Nephron progenitor cell (in vitro differentiated cells): ENCODE data around the gene RALGPS2.

Experiments used
- DNase-seq: peaks from one replicate; pipeline ENCODE4 v3.0.0; 2021
- H3K27ac Mint-ChIP-seq: 2 replicates; pipeline ENCODE4 v1.8.0; 2021; ENCODE audit warnings: mild to moderate bottlenecking, moderate library complexity, mixed read lengths
- H3K27me3 Mint-ChIP-seq: 2 replicates; pipeline ENCODE4 v1.8.0; 2021; ENCODE audit warnings: mild to moderate bottlenecking, low read depth, mixed read lengths; ENCODE audit not compliant: poor library complexity
- H3K36me3 Mint-ChIP-seq: 2 replicates; pipeline ENCODE4 v1.8.0; 2021; ENCODE audit warnings: low read depth, mixed read lengths
- H3K4me1 Mint-ChIP-seq: 2 replicates; pipeline ENCODE4 v1.8.0; 2021; ENCODE audit warnings: mixed read lengths
- H3K4me3 Mint-ChIP-seq: 2 replicates; pipeline ENCODE4 v1.8.0; 2021; ENCODE audit warnings: mild to moderate bottlenecking, moderate library complexity, mixed read lengths
- H3K9me3 Mint-ChIP-seq: 2 replicates; pipeline ENCODE4 v1.8.0; 2021; ENCODE audit warnings: mild to moderate bottlenecking, moderate library complexity, mixed read lengths
- TF ChIP-seq, protein P1 (sequence below): fragments of 200-600 bp; sonication (generic); IDR thresholded peaks from 2 replicates; pipeline ENCODE4 v1.5.0; 2021; ENCODE audit warnings: antibody characterized with exemption

Gene RALGPS2

GRCh38 chr1:178938101-178938958, 213.3 kb downstream of the RALGPS2 start:
- peaks cover 83% of the 10 kb centered on the region for H3K4me1 Mint-ChIP-seq
- H3K9me3 Mint-ChIP-seq: no peaks in the 10 kb centered on the region
- H3K27me3 Mint-ChIP-seq: peaks cover 4% of the 10 kb centered on the region
- DNase-seq: no peak
- H3K27ac Mint-ChIP-seq: peak overlapping the region; percentile 99
- TF ChIP-seq, protein P1, sequence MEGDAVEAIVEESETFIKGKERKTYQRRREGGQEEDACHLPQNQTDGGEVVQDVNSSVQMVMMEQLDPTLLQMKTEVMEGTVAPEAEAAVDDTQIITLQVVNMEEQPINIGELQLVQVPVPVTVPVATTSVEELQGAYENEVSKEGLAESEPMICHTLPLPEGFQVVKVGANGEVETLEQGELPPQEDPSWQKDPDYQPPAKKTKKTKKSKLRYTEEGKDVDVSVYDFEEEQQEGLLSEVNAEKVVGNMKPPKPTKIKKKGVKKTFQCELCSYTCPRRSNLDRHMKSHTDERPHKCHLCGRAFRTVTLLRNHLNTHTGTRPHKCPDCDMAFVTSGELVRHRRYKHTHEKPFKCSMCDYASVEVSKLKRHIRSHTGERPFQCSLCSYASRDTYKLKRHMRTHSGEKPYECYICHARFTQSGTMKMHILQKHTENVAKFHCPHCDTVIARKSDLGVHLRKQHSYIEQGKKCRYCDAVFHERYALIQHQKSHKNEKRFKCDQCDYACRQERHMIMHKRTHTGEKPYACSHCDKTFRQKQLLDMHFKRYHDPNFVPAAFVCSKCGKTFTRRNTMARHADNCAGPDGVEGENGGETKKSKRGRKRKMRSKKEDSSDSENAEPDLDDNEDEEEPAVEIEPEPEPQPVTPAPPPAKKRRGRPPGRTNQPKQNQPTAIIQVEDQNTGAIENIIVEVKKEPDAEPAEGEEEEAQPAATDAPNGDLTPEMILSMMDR: no peak
- H3K4me3 Mint-ChIP-seq: peak overlapping the region; percentile 51
- no peaks in the 10 kb centered on the region for H3K36me3 Mint-ChIP-seq

- peaks cover 77% of the 10 kb centered on the region for H3K4me1 Mint-ChIP-seq
- peak; percentile 35 for DNase-seq
- H3K4me3 Mint-ChIP-seq: peak overlapping the region; percentile 51
- TF ChIP-seq, protein P1: no peak
- no peaks in the 10 kb centered on the region for H3K36me3 Mint-ChIP-seq
- H3K9me3 Mint-ChIP-seq: no peaks in the 10 kb centered on the region
- peak overlapping the region; percentile 99 for H3K27ac Mint-ChIP-seq
- peaks cover 4% of the 10 kb centered on the region for H3K27me3 Mint-ChIP-seq
Measured at GRCh38 chr1:178938959-178939317, 213.9 kb downstream of the RALGPS2 start.

DNA sequence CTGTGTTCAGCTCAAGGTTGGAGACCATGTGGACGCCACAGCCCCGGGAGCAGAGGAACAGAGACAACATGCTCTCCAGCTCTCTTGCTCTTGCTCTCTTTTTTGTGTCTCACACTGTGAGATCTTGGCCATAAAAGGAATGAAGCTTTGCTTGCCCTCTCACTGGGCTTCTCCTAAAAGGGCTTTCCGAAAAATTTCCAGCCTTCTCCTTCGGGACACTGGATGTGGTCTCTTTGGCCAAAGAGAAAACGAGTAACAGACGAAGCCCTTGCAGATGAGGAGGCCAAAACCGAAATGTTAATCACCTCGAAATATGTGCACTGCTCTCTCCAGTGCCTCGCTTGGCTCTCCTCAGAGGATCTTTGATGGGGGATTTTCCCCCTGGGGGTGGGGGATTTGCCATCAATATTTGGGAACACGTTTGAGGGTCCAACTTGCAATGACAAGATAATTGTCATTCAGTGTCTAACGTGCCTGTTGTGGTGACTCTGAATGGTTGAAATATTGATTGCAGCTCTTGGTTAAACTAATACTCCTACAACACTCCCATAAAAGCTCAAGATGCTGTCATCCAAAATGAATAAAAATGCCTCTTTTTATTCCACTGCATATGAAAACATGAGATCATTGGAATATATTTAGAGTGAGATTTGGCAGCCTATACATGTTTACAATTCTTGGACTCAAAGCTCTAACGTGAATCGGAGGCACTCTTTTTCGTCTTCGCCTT, 214.5 kb downstream of the RALGPS2 start:
- no peak for DNase-seq
- Mint-ChIP-seq H3K27ac (peak overlapping the region; percentile 99), H3K27me3 (peaks cover 8% of the 10 kb centered on the region), H3K4me3 (peak overlapping the region; percentile 28), H3K36me3 (no peaks in the 10 kb centered on the region), H3K4me1 (peaks cover 71% of the 10 kb centered on the region), H3K9me3 (no peaks in the 10 kb centered on the region)
- TF ChIP-seq, protein P1: no peak

DNA sequence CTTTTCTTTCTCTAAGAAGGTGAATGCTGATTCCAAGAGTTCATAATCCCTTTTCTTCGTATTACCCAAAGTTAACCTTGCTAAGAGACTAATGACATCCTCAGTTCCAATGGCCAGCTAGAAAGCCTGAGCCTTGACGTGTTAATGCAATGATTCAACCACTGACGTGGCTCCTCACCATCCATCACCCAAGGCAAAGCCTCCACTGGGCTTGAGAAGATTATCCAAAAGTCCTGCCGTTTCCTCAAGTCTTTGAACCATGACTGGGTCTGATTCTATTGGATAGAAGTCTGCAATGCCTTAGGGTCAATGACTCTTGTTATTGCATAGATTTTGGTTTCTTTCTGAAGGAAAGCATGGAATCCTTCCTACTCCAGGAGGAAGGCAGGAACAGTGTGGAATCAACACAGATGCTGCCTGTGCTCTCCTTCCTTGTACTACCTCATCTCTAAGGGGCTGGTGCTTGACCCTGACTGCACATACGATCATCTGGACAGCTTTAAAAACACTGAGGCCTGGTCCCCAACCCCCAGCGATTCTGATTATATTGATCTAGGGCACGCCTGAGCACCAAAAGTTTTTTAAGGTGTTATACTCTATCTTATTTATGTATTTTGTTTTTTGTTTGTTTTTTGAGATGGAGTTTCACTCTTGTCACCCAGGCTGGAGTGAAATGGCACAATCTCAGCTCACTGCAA, 215.2 kb downstream of the RALGPS2 start:
- TF ChIP-seq, protein P1: no peak
- peaks cover 4% of the 10 kb centered on the region for H3K27me3 Mint-ChIP-seq
- no peaks in the 10 kb centered on the region for H3K9me3 Mint-ChIP-seq
- no peaks in the 10 kb centered on the region for H3K36me3 Mint-ChIP-seq
- no peak overlapping the region for H3K27ac Mint-ChIP-seq
- peaks cover 69% of the 10 kb centered on the region for H3K4me1 Mint-ChIP-seq
- no peak for DNase-seq
- no peak overlapping the region for H3K4me3 Mint-ChIP-seq

- no peaks in the 10 kb centered on the region for H3K9me3 Mint-ChIP-seq
- peaks cover 75% of the 10 kb centered on the region for H3K4me1 Mint-ChIP-seq
- H3K27ac Mint-ChIP-seq: no peak overlapping the region
- DNase-seq: no peak
- peaks cover 4% of the 10 kb centered on the region for H3K27me3 Mint-ChIP-seq
- H3K36me3 Mint-ChIP-seq: no peaks in the 10 kb centered on the region
- no peak overlapping the region for H3K4me3 Mint-ChIP-seq
- TF ChIP-seq, protein P1: no peak
Measured at GRCh38 chr1:178941261-178941689, 216.2 kb downstream of the RALGPS2 start.
